Upper lobe of left lung (tissue), 4 donors: ENCODE data around the gene GTPBP3.

Source experiments
- POLR2AphosphoS5 ChIP-seq, 2 donors: sonication (generic); formaldehyde crosslinking; IDR thresholded peaks; one replicate each; pipeline ENCODE4 v1.5.1; 2017; ENCODE audit warnings: antibody characterized with exemption in 2 of 2
- TF ChIP-seq, protein P1 (sequence below), 6 experiments: fragments of 450-650 bp in 4 of 6; fragments of 200-600 bp in 2 of 6; sonication (generic) in 2 of 6; IDR thresholded peaks; one replicate each; pipeline ENCODE4 v1.5.1; 2016 to 2019; ENCODE audit warnings: antibody characterized with exemption in 6 of 6

DNA sequence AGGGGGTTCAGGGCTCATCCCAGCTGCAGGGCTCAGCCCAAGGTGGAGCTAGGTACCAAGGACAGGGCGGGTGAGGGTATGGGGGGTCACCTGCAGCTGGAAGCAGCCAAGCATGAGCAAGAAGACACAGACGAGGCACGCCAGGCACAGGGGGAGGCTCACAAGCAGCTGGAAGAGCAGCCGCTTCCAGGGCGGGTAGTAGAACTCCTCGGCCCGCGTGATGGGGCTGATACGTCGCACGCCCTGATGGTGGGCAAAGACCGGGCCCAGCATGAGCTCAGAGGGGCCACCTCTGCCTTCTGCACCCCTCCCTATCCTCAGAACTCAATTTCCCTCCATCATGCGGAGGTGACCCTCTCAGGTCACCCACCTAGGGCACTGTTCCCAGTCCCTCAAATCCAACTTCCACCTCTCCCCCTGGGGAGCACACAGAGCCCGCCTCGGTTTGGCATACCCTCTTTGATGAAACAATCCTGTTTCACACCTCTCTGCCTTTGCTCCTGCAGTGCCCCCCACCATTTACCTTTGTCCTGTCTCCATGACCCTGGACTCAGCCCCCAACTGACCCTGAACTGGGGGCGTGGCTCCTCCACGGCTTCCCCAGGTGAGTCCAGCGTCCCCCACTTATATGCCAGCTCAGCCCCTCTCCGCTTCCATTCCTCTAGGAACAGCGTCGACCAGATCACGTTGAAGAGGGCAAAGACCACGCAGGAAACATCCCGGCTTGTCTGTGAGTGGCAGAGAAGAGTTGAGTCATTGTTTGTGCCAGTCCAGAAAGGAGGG lies 6.9 kb upstream of the GTPBP3 start:
- no peak for TF ChIP-seq POLR2AphosphoS5 (IDR thresholded peaks at IDR 0.05)
- TF ChIP-seq, protein P1, sequence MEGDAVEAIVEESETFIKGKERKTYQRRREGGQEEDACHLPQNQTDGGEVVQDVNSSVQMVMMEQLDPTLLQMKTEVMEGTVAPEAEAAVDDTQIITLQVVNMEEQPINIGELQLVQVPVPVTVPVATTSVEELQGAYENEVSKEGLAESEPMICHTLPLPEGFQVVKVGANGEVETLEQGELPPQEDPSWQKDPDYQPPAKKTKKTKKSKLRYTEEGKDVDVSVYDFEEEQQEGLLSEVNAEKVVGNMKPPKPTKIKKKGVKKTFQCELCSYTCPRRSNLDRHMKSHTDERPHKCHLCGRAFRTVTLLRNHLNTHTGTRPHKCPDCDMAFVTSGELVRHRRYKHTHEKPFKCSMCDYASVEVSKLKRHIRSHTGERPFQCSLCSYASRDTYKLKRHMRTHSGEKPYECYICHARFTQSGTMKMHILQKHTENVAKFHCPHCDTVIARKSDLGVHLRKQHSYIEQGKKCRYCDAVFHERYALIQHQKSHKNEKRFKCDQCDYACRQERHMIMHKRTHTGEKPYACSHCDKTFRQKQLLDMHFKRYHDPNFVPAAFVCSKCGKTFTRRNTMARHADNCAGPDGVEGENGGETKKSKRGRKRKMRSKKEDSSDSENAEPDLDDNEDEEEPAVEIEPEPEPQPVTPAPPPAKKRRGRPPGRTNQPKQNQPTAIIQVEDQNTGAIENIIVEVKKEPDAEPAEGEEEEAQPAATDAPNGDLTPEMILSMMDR (IDR thresholded peaks at IDR 0.05) = no peak
